Activated CD8-positive, alpha-beta memory T cell treated with anti-CD3 and anti-CD28 coated beads for 36 hours (primary cell): Measurements from ENCODE around the gene BANF1. TPM values are rescaled to one million over a fixed set of nuclear protein-coding genes. Genes with fewer than 3 reads are reported as not detected.

Experiments used
- CTCF ChIA-PET: fragments of 350-600 bp; sonication (Branson Sonifier 250); formaldehyde crosslinking; loops from one replicate; lab custom pipeline; 2021; ENCODE audit warnings: antibody characterized with exemption; lab: Charles Lee
- POLR2A ChIA-PET: fragments of 350-600 bp; sonication (Branson Sonifier 250); formaldehyde crosslinking; loops from one replicate; lab custom pipeline; 2021; ENCODE audit warnings: antibody characterized with exemption; lab: Charles Lee
- total RNA-seq, 2 experiments: library from RNA; stranded (reverse); gene quantifications; one replicate each; pipeline ENCODE4 v1.2.3, GENCODE V29; 2021

The BANF1 gene
- total RNA-seq, 2 experiments from 2014 or later = 243 to 253 TPM

- ChIA-PET POLR2A (interaction anchor here (0.5 kb wide), 1 partner anchor 52 kb away, joined by 3 read pairs; no protein-coding TSS in a partner anchor), CTCF (no interaction called here)
Observed at GRCh38 chr11:66047541-66048365, 45.5 kb downstream of the BANF1 start.

GRCh38 chr11:66048547-66049323, 46.4 kb downstream of the BANF1 start, which contains the start of gene GAL3ST3:
Gene GAL3ST3 (minus strand): TSS chr11:66049161. CDS start chr11:66045415, 3,746 bp downstream.
- CTCF ChIA-PET = interaction anchor here (1.6 kb wide), 1 partner anchor 19 kb away, joined by 5 read pairs; no protein-coding TSS in a partner anchor
- POLR2A ChIA-PET = interaction anchor here (0.5 to 0.6 kb wide), 2 partner anchors 53 to 201 kb away, joined by 3 read pairs; no protein-coding TSS in a partner anchor

GRCh38 chr11:66050581-66051231, 48.4 kb downstream of the BANF1 start:
- POLR2A ChIA-PET = no interaction called here
- CTCF ChIA-PET = interaction anchor here (0.8 to 6.2 kb wide), 5 partner anchors 12 to 221 kb away, joined by 3 to 40 read pairs (median 5); partner anchors contain the start of genes CST6 and PACS1

- POLR2A ChIA-PET = interaction anchor here (1.1 to 1.2 kb wide), 2 partner anchors 8 to 9 kb away, joined by 3 to 4 read pairs; no protein-coding TSS in a partner anchor
- CTCF ChIA-PET = interaction anchor here (1.1 to 6.2 kb wide), 4 partner anchors 11 to 62 kb away, joined by 3 to 40 read pairs (median 4); partner anchors contain the start of genes CST6 and PACS1
Observed at GRCh38 chr11:66051371-66051765, 49.1 kb downstream of the BANF1 start.

- ChIA-PET CTCF (interaction anchor here (0.8 to 6.2 kb wide), 7 partner anchors 8 to 82 kb away, joined by 3 to 40 read pairs (median 3); partner anchors contain the start of genes CST6 and PACS1), POLR2A (interaction anchor here (0.6 to 1.9 kb wide), 7 partner anchors 8 to 1562 kb away, joined by 3 to 14 read pairs (median 4); partner anchors contain the start of gene PACS1)
Observed at GRCh38 chr11:66051766-66052663, 49.7 kb downstream of the BANF1 start, which contains the start of gene SF3B2. Gene SF3B2 (plus strand): TSS chr11:66052364. CDS start chr11:66052385, 21 bp downstream.

- POLR2A ChIA-PET = interaction anchor here (0.6 to 1.9 kb wide), 4 partner anchors 16 to 1562 kb away, joined by 3 to 14 read pairs (median 5); partner anchors contain the start of gene PACS1
Observed at GRCh38 chr11:66052664-66052982, 50.3 kb downstream of the BANF1 start.

More at GRCh38 chr11:66052664-66052982, 50.3 kb downstream of the BANF1 start:
- CTCF ChIA-PET = interaction anchor here (1.2 to 6.2 kb wide), 3 partner anchors 9 to 30 kb away, joined by 3 to 40 read pairs (median 5); partner anchors contain the start of gene PACS1

Other genes starting within 250 kb of the BANF1 start
- 10 to 100 TPM; 19.1 to 19.7 TPM for gene AP5B1, start 221.5 kb upstream of the BANF1 start, total RNA-seq
- not detected for gene OVOL1, start 215.4 kb upstream of the BANF1 start, total RNA-seq
- gene SNX32, start 168.5 kb upstream of the BANF1 start, total RNA-seq = 1 to 10 TPM; 3.0 to 3.3 TPM
- 1,000 to 10,000 TPM; 1,167 to 1,207 TPM for gene CFL1, start 144.3 kb upstream of the BANF1 start, total RNA-seq
- 10 to 100 TPM; 82.0 to 82.9 TPM for gene MUS81, start 142.1 kb upstream of the BANF1 start, total RNA-seq
- gene EFEMP2, start 129.7 kb upstream of the BANF1 start, total RNA-seq = 1 to 10 TPM; 3.7 to 5.7 TPM
- gene CTSW, start 122.7 kb upstream of the BANF1 start, total RNA-seq = 10 to 100 TPM; 48.9 to 51.7 TPM
- 100 to 1,000 TPM; 119 to 132 TPM for gene FIBP, start 114.0 kb upstream of the BANF1 start, total RNA-seq
- 10 to 100 TPM; 77.7 to 81.8 TPM for gene CCDC85B, start 111.8 kb upstream of the BANF1 start, total RNA-seq
- gene FOSL1, start 102.1 kb upstream of the BANF1 start, total RNA-seq = 10 to 100 TPM; 23.0 to 24.7 TPM
- 10 to 100 TPM; 15.2 to 18.2 TPM for gene C11orf68, start 83.4 kb upstream of the BANF1 start, total RNA-seq
- 100 to 1,000 TPM in 1 of 2 experiments, 10 to 100 TPM in 1; 99.6 to 102 TPM for gene DRAP1, start 83.1 kb upstream of the BANF1 start, total RNA-seq
- gene TSGA10IP, start 57.0 kb upstream of the BANF1 start, total RNA-seq = not detected
- 10 to 100 TPM; 65.4 to 70.1 TPM for gene SART1, start 40.8 kb upstream of the BANF1 start, total RNA-seq
- gene EIF1AD, start 346 bp upstream of the BANF1 start, total RNA-seq = 10 to 100 TPM; 73.9 to 80.6 TPM
- gene CST6, start 9.5 kb downstream of the BANF1 start, total RNA-seq = not detected
- gene CATSPER1, start 24.0 kb downstream of the BANF1 start, total RNA-seq = not detected
- under 1 TPM; 0.15 to 0.17 TPM for gene GAL3ST3, start 46.7 kb downstream of the BANF1 start, total RNA-seq
- gene SF3B2, start 49.9 kb downstream of the BANF1 start, total RNA-seq = 100 to 1,000 TPM; 259 to 261 TPM
- gene PACS1, start 67.8 kb downstream of the BANF1 start, total RNA-seq = 10 to 100 TPM; 59.5 to 62.7 TPM